ENCODE results near the gene SIGLEC10.
"Not testable (repeated sequence)": the region's sequence is repeated elsewhere in the genome, so short reads cannot be mapped to it uniquely, and the experiment has no call there.

The SIGLEC10 gene

DNA sequence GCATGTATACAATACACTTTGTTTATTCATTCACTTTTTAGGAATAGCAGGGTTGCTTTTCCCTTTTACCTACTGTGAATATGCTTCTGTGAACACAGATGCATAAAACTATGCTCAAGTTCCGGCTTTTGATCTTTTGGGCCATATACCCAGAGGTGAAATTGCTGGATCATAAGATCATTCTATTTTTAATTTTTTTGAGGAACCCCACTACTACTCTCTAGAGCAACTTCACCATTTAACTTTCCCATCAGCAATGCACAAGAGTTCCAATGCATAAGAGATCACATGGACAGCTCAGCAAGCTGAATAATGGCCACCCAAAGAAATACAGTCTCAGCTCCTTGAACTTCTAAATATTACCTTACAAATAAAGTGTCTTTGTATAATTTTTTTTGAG is 17.0 kb upstream of the SIGLEC10 start:
- FAIRE-seq: no peak

DNA sequence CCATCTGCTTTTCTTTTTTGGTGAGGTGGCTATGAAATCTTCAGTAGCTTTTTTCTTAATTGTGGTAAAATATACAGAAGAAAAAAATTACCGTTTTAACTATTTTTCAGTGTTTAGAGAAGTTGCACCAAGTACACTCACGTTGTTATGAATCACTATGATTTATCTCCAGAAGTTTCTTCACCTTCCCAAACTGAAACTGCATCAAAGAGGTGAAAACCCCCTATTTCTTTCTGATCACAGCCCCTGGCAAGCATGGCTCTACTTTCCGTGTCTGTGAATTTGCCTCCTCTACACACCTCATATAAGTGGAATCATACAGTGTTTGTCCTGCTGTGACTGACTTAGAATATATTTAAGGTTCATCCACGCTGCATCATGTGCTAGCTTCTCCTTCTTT is 15.6 kb upstream of the SIGLEC10 start:
- no peak for FAIRE-seq

DNA sequence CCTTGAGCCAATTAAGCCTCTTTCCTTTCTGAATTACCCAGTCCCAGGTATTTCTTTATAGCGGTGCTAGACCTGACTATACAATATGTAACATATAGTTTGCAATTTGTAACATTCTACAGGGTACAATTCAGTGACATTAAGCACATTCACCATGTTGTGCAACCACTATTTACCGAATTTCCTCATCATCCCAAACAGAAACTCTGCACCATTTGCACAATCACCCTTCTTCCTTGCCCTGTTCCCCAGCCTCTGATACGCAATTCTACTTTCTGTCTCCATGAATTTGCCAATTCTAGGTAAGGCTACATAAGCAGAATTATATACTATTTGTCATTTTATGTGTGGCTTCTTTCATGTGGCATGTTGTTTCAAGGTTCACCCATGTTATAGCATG is 13.7 kb upstream of the SIGLEC10 start:
- FAIRE-seq: no peak

DNA sequence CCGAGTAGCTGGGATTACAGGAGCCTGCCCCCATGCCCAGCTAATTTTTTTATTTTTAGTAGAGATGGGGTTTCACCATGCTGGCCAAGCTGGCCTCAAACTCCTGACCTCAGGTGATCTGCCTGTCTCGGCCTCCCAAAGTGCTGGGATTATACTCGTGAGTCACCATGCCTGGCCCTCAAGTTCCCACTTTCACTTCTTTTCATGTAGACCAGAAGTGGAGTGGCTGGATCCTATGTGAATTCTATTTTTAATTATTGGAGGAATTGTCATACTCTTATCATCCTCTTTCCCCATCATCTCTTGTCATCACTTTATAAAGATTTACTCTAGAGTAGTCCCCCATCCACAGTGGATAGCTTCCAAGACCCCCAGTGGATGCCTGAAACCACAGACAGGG is 12.8 kb upstream of the SIGLEC10 start:
- FAIRE-seq: no peak

DNA sequence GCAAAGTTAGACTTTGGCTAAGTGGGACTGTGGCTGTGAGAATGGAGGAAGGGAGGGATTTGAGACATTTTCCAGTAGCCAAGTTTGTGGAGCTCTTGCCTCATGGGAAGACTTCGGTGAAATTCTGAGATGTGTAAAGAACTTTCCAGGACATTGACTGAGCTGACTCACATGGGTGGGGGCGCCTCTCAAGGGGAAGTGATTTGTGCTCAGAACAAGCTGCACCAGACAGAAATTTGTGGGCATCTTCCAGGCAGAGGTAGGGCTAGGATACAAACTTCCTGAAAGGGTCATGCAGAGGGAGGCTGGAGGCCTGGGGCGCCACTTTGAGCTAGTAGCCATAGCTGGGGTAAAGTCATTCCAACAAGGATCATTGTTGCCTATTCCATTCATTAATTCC is 9.8 kb upstream of the SIGLEC10 start:
- no peak for FAIRE-seq

GRCh38 chr19:51422053-51422448 is 4.6 kb upstream of the SIGLEC10 start:
- FAIRE-seq: no peak

DNA sequence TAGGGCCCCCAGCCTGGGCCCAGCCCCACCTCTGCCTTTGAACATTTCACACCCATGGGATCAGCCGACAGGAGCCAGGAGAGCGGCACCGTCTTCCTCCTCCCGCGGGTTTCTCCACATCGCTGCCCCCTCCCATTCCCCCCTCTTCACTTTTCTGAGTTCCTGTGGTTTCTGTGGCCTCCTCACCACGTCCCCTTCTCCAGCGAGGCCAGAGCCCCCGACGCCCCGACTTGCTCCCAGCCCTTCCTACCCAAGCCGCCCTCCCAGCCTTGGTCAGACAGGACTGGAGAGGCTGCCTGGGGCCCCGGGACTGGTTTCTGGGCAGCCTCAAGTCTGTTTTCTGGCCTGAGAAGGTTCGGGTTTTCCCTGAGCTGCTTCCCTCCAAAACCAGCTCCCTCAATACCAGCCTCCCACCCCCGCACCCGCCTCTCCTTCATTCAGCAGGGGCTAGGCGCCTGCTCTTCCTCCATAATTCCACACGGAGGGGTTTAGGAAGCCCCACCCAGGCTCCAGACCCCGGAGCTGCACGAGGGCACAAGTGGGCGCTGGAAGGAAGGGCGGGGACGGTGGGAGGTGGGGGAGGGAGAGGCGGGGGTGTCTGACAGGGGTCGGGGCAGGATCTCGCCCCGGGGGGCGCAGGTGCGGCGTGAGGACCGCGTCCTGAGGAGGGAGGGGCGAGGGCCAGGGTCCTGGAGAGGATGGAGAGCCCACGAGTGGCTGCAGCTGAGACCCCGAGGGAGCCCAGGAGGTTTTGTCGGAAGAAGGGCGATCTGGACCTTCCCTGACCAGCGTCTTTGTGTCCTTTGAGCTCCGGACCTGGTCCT is 4.0 kb upstream of the SIGLEC10 start:
- FAIRE-seq: no peak

- not testable (repeated sequence) for FAIRE-seq
Measured at GRCh38 chr19:51420511-51420910, 3.1 kb upstream of the SIGLEC10 start.

GRCh38 chr19:51418707-51419106 is 1.3 kb upstream of the SIGLEC10 start:
- no peak for FAIRE-seq

GRCh38 chr19:51417810-51418157 is 342 bp upstream of the SIGLEC10 start:
- no peak for FAIRE-seq

- FAIRE-seq: not testable (repeated sequence)
Measured at GRCh38 chr19:51416422-51416821, 1.0 kb downstream of the SIGLEC10 start.

DNA sequence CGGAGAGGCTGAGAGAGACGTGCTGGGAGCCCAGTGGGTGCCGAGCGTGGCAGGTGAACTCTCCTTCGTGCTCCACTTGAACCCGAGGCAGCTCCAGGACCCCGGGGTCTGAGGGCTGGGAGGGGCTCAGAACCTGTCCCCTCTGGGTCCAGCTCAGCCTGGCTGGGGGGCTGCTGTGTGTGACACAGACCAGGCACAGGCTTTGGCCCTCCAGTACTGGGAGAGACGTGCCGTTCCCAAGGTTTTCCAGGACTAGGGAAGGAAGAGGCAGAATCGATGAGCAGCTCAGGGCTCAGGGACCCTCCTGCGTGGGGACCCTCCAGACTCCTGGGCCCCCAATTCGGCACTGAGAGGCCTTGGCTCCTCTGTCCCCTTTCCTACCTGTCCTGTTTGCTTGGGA is 2.3 kb downstream of the SIGLEC10 start:
- FAIRE-seq: no peak

GRCh38 chr19:51410950-51411748 is 6.3 kb downstream of the SIGLEC10 start:
- no peak for FAIRE-seq

GRCh38 chr19:51407511-51408131 is 9.8 kb downstream of the SIGLEC10 start:
- FAIRE-seq: no peak

DNA sequence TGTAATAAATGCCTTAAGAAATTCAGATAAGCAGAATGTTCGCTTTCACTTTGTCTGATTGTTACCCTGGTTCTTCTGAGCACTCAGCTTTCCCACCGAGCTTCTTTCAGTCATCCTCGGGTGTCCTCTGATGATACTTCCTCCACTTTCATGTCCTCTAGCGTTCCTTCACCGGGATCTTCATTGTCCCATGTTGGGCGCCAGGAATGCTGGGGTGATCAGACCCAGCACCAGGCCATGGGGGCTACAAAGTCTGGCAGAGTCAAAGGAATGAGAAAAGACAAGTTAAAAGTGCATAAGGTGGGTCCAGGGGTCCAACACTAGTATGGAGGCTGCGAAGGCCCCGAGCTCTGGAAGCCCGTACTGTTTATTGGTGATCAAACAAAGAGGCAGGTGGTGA is 15.3 kb downstream of the SIGLEC10 start:
- FAIRE-seq: no peak

DNA sequence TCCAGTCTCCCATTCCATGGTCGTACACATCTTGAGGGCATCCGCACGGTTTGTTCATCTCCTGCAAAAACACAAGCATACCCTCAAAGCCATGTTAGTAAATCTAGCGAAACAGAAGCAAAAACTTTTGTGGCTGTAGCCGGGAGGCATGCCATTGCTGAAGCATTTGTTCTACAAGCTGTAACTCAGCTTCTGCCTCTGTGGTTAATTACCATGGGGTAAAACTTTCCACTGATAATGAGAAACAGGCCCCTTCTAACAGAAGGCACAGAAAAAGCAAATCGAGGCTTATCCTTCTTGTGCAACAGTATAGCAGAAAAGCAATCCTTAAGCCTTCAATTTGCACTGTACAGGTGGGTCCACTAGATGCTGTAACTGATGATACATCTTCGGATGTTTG is 17.5 kb downstream of the SIGLEC10 start:
- FAIRE-seq: not testable (repeated sequence)

GRCh38 chr19:51399231-51399630 is 18.2 kb downstream of the SIGLEC10 start:
- no peak for FAIRE-seq

GRCh38 chr19:51398096-51398704 is 19.2 kb downstream of the SIGLEC10 start:
- FAIRE-seq: peak; percentile 87

- FAIRE-seq: not testable (repeated sequence)
Measured at GRCh38 chr19:51397453-51397852, 20.0 kb downstream of the SIGLEC10 start.

DNA sequence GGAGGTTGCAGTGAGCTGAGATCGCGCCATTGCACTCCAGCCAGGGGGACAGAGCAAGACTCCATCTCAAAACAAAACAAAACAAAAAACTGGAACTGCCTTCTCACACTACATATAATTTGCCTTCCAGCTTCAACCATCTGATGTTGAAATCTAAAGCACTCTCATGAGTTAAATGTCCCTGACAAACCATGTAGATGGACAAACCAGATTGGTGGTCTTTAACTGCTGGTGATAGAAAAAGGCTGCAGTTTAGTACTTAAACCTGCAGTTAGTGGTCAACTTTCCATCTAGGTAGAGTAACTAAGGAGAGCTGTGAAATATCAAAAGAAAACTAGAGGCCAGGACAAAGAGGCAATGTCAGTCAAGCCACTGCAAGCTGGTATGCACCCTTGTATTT is 21.3 kb downstream of the SIGLEC10 start:
- FAIRE-seq: no peak

- FAIRE-seq: peak; percentile 98
Measured at GRCh38 chr19:51394050-51394836, 23.2 kb downstream of the SIGLEC10 start.

- no peak for FAIRE-seq
Measured at GRCh38 chr19:51392701-51393100, 24.7 kb downstream of the SIGLEC10 start.
